ENCODE results near the gene SLC8A3.

Gene SLC8A3

GRCh38 chr14:70173569-70173968, 15.2 kb downstream of the SLC8A3 start:
- no peak for DNase-seq (ENCODE audit: low spot score)
- TF ChIP-seq, protein P1, sequence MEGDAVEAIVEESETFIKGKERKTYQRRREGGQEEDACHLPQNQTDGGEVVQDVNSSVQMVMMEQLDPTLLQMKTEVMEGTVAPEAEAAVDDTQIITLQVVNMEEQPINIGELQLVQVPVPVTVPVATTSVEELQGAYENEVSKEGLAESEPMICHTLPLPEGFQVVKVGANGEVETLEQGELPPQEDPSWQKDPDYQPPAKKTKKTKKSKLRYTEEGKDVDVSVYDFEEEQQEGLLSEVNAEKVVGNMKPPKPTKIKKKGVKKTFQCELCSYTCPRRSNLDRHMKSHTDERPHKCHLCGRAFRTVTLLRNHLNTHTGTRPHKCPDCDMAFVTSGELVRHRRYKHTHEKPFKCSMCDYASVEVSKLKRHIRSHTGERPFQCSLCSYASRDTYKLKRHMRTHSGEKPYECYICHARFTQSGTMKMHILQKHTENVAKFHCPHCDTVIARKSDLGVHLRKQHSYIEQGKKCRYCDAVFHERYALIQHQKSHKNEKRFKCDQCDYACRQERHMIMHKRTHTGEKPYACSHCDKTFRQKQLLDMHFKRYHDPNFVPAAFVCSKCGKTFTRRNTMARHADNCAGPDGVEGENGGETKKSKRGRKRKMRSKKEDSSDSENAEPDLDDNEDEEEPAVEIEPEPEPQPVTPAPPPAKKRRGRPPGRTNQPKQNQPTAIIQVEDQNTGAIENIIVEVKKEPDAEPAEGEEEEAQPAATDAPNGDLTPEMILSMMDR (IDR thresholded peaks at IDR 0.05; ENCODE audit: extremely low read depth, missing control alignments), result no peak

DNA sequence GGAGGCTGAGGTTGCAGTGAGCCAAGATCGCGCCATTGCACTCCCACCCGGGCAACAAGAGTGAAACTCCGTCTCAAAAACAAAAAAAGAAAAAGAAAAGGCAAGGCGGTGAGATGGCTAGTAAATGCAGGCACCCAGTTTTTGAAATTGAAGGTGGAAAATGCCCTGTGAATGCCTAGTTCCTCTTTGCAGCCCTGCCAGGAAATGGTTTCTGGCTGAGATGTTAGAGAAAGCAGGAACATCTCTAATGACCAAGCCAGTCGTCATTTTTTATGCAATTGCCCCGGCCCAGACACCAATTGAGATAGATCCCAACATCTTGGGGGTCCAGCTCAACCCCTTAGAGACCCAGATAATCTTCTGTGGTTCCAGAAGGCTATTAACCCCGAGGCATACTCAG, 17.0 kb downstream of the SLC8A3 start:
- TF ChIP-seq, protein P1 (IDR thresholded peaks at IDR 0.05; ENCODE audit: extremely low read depth, missing control alignments), result no peak
- no peak for DNase-seq (ENCODE audit: low spot score)

- TF ChIP-seq, protein P1 (IDR thresholded peaks at IDR 0.05; ENCODE audit: extremely low read depth, missing control alignments), result no peak
- DNase-seq (ENCODE audit: low spot score), result no peak
Measured at GRCh38 chr14:70170976-70171375, 17.8 kb downstream of the SLC8A3 start.

DNA sequence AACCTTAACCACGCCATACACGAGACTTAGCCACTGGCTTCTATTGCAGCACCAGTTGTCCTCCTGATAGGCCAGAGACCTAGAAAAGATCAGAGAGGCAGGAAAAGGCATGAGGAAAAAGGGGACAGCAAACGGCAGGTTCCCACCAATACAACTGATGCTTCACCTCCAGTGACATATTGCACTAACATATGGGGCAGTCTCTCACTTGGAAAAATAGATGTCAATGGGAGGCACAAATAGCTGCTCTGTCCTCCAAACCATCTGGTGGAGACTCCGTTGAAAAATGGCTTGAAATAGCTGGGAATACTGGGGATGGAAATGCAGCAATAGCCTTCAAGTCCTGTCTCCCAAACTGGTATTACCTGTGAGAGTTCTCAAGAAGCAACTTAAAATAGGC, 20.3 kb downstream of the SLC8A3 start:
- DNase-seq (ENCODE audit: low spot score), result no peak
- TF ChIP-seq, protein P1 (IDR thresholded peaks at IDR 0.05; ENCODE audit: extremely low read depth, missing control alignments), result no peak

GRCh38 chr14:70166530-70167203, 22.1 kb downstream of the SLC8A3 start:
- DNase-seq (ENCODE audit: low spot score), result no peak
- TF ChIP-seq, protein P1 (IDR thresholded peaks at IDR 0.05; ENCODE audit: extremely low read depth, missing control alignments), result no peak

DNA sequence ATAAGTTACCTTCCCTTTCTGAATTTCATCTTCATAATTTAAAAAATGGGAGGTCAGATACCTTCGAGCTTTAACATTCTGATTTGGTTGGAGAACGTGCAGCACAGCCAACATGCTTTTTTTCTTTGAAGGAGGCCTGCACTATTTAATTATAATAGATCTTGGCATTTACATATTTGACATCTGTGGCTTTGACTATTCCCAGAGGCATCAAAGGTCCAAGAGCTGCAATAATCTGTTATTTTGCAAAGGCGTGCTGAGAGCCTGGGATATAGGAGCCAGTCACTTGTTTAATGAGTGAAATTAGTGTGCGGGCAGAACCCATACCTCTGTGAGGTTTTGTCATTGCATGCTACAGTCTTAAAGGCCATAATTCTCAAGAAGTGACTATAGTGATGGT, 26.4 kb downstream of the SLC8A3 start:
- TF ChIP-seq, protein P1 (IDR thresholded peaks at IDR 0.05; ENCODE audit: extremely low read depth, missing control alignments), result no peak
- no peak for DNase-seq (ENCODE audit: low spot score)

DNA sequence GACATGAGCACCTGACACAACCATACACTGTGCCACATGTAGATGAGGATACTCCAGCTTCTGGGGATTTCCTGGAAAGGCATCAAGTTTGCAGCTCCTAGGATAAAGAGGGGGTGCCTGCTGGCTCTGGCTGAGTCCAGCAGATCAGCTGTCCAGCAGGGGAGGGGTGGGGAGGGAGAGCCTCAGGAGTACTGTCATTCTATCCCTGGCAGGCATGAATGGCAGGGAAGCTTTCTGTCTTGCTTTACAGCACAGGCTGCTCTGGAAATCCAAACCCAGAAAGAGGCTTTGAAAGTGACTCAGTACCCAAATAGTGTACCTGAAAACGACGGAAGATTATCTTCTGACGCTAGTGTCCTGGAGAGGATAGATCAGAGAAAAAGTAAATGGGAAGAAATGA, 32.2 kb downstream of the SLC8A3 start:
- DNase-seq (ENCODE audit: low spot score), result no peak
- TF ChIP-seq, protein P1 (IDR thresholded peaks at IDR 0.05; ENCODE audit: extremely low read depth, missing control alignments), result no peak

Measured in GM20000 (cell line).